H9 (cell line): ENCODE measurements around the gene CHSY1. TPM values are rescaled to one million over a fixed set of nuclear protein-coding genes. Genes with fewer than 3 reads are reported as not detected.

ENCODE experiments used
- DNase-seq: peaks from one replicate; pipeline ENCODE4 v3.0.0-alpha.2; 2017
- H2AFZ ChIP-seq: one replicate; pipeline ENCODE4 v1.6.1; 2013; ENCODE audit warnings: mild to moderate bottlenecking, low read length, control low read depth, moderate library complexity
- H2AK5ac ChIP-seq: 2 replicates; pipeline ENCODE4 v1.6.1; 2013; ENCODE audit warnings: low read length, control low read depth, mixed read lengths; ENCODE audit not compliant: insufficient read length
- H2BK120ac ChIP-seq: one replicate; pipeline ENCODE4 v1.6.1; 2013; ENCODE audit warnings: low read depth, mild to moderate bottlenecking, low read length, control low read depth, inconsistent platforms; ENCODE audit not compliant: poor library complexity, severe bottlenecking
- H2BK12ac ChIP-seq: 2 replicates; pipeline ENCODE4 v1.6.1; 2013; ENCODE audit warnings: low read length, control low read depth, mixed read lengths, low read depth; ENCODE audit not compliant: insufficient read length
- H2BK15ac ChIP-seq: 2 replicates; pipeline ENCODE4 v1.6.1; 2013; ENCODE audit warnings: low read depth, low read length, control low read depth
- H2BK20ac ChIP-seq: one replicate; pipeline ENCODE4 v1.6.1; 2013; ENCODE audit warnings: low read depth, mild to moderate bottlenecking, low read length, control low read depth, inconsistent platforms; ENCODE audit not compliant: poor library complexity, severe bottlenecking
- H2BK5ac ChIP-seq: 2 replicates; pipeline ENCODE4 v1.6.1; 2013; ENCODE audit warnings: low read length, control low read depth, mixed read lengths; ENCODE audit not compliant: insufficient read length
- H3K14ac ChIP-seq: 2 replicates; pipeline ENCODE4 v1.6.1; 2013; ENCODE audit warnings: low read length, control low read depth; ENCODE audit not compliant: insufficient read depth
- H3K18ac ChIP-seq: 2 replicates; pipeline ENCODE4 v1.6.1; 2013; ENCODE audit warnings: low read depth, mild to moderate bottlenecking, mixed read lengths, low read length, control low read depth; ENCODE audit not compliant: insufficient read length
- H3K23ac ChIP-seq: 2 replicates; pipeline ENCODE4 v1.6.1; 2013; ENCODE audit warnings: low read length, control low read depth, mixed read lengths, low read depth; ENCODE audit not compliant: insufficient read length
- H3K23me2 ChIP-seq: 2 replicates; pipeline ENCODE4 v1.6.1; 2013; ENCODE audit warnings: low read depth, mild to moderate bottlenecking, mixed read lengths, low read length, control low read depth; ENCODE audit not compliant: insufficient read length, poor library complexity, severe bottlenecking
- H3K27ac ChIP-seq: 2 replicates; pipeline ENCODE4 v1.5.1; 2013; ENCODE audit warnings: low read length, control low read depth, mixed read lengths, low read depth; ENCODE audit not compliant: insufficient read length
- H3K27me3 ChIP-seq: 2 replicates; pipeline ENCODE4 v1.6.1; 2013; ENCODE audit warnings: low read length, control low read depth, inconsistent platforms; ENCODE audit not compliant: insufficient read depth
- H3K4ac ChIP-seq: 2 replicates; pipeline ENCODE4 v1.6.1; 2013; ENCODE audit warnings: low read depth, mild to moderate bottlenecking, control low read depth, inconsistent platforms, low read length, moderate library complexity
- H3K4me1 ChIP-seq: 2 replicates; pipeline ENCODE4 v1.6.1; 2013; ENCODE audit warnings: low read length, control low read depth, inconsistent platforms; ENCODE audit not compliant: insufficient read depth
- H3K4me2 ChIP-seq: 2 replicates; pipeline ENCODE4 v1.6.1; 2013; ENCODE audit warnings: low read length, control low read depth, mixed read lengths; ENCODE audit not compliant: insufficient read length, insufficient read depth
- H3K56ac ChIP-seq: 2 replicates; pipeline ENCODE4 v1.6.1; 2013; ENCODE audit warnings: low read depth, mild to moderate bottlenecking, mixed read lengths, low read length, control low read depth; ENCODE audit not compliant: insufficient read length
- H3K79me1 ChIP-seq: 2 replicates; pipeline ENCODE4 v1.6.1; 2013; ENCODE audit warnings: low read depth, mild to moderate bottlenecking, moderate library complexity, low read length, control low read depth, inconsistent platforms; ENCODE audit not compliant: insufficient read depth, poor library complexity, severe bottlenecking
- H3K79me2 ChIP-seq: 2 replicates; pipeline ENCODE4 v1.6.1; 2013; ENCODE audit warnings: low read length, control low read depth, inconsistent platforms; ENCODE audit not compliant: insufficient read depth
- H3K9ac ChIP-seq: 2 replicates; pipeline ENCODE4 v1.6.1; 2013; ENCODE audit warnings: low read length, control low read depth, mixed read lengths; ENCODE audit not compliant: insufficient read length; ENCODE audit errors: extremely low read depth
- H3K9me3 ChIP-seq: one replicate; pipeline ENCODE4 v1.6.1; 2013; ENCODE audit warnings: low read depth, low read length, inconsistent platforms; ENCODE audit not compliant: control insufficient read depth
- H3T11ph ChIP-seq: one replicate; pipeline ENCODE4 v1.6.1; 2013; ENCODE audit warnings: mild to moderate bottlenecking, low read length, control low read depth, inconsistent platforms
- H4K20me1 ChIP-seq: one replicate; pipeline ENCODE4 v1.6.1; 2013; ENCODE audit not compliant: control insufficient read depth, insufficient read length, insufficient read depth
- H4K5ac ChIP-seq: 2 replicates; pipeline ENCODE4 v1.6.1; 2013; ENCODE audit warnings: low read depth, mild to moderate bottlenecking, mixed read lengths, low read length, control low read depth; ENCODE audit not compliant: insufficient read length
- H4K8ac ChIP-seq: replicated peaks from 2 replicates; pipeline ENCODE4 v1.6.1; 2013; ENCODE audit warnings: low read length, control low read depth, mixed read lengths, low read depth; ENCODE audit not compliant: insufficient read length
- H4K91ac ChIP-seq: 2 replicates; pipeline ENCODE4 v1.6.1; 2013; ENCODE audit warnings: low read depth, mild to moderate bottlenecking, moderate library complexity, mixed read lengths, low read length, control low read depth; ENCODE audit not compliant: insufficient read length
- H3K27ac Mint-ChIP-seq, 3 experiments: 2 replicates in 2 of 3; 3 replicates in 1 of 3; pipeline ENCODE4 v1.8.0; 2020 to 2021; ENCODE audit warnings: mixed read lengths in 3 of 3, mild to moderate bottlenecking in 1 of 3, moderate library complexity in 1 of 3
- H3K27me3 Mint-ChIP-seq: 2 replicates; pipeline ENCODE4 v1.8.0; 2021; ENCODE audit warnings: low read depth, mild to moderate bottlenecking, moderate library complexity, mixed read lengths
- H3K36me3 Mint-ChIP-seq, 3 experiments: 2 replicates in 2 of 3; 3 replicates in 1 of 3; pipeline ENCODE4 v1.8.0; 2020 to 2021; ENCODE audit warnings: low read depth in 3 of 3, mixed read lengths in 3 of 3; ENCODE audit not compliant: insufficient read depth in 1 of 3
- H3K4me1 Mint-ChIP-seq, 2 experiments: 2 replicates each; pipeline ENCODE4 v1.8.0; 2020; ENCODE audit warnings: mixed read lengths in 2 of 2
- H3K4me3 Mint-ChIP-seq, 2 experiments: 2 replicates in 1 of 2; 3 replicates in 1 of 2; pipeline ENCODE4 v1.8.0; 2020 to 2021; ENCODE audit warnings: mild to moderate bottlenecking in 2 of 2, mixed read lengths in 2 of 2, moderate library complexity in 1 of 2
- H3K9me3 Mint-ChIP-seq, 2 experiments: 2 replicates in 1 of 2; 3 replicates in 1 of 2; pipeline ENCODE4 v1.8.0; 2020; ENCODE audit warnings: mild to moderate bottlenecking in 2 of 2, mixed read lengths in 2 of 2, moderate library complexity in 1 of 2
- CTCF ChIP-seq: fragments of 200-600 bp; sonication (generic); conservative IDR thresholded peaks from 3 replicates; pipeline ENCODE4 v1.8.0; 2021; ENCODE audit warnings: antibody characterized with exemption, mild to moderate bottlenecking
- WGBS: extraction: QIAGEN DNeasy Blood & Tissue Kit; methylation state at CpG from one replicate; pipeline ENCODE4 v1.1.7; 2013; ENCODE audit warnings: missing lambda C conversion rate, low lambda C conversion rate, mixed read lengths; ENCODE audit not compliant: insufficient read length; ENCODE audit errors: extremely low coverage; 5-methylcytosine and 5-hydroxymethylcytosine counted together
- total RNA-seq: library from RNA; stranded (reverse); gene quantifications from 2 replicates; pipeline ENCODE4 v1.2.1, GENCODE V29; 2021

CHSY1 gene
- total RNA-seq, 1 experiment from 2014 or later = 68.3 TPM

- Histone ChIP-seq H2BK120ac (no peak overlapping the region), H3K27me3 (no peaks in the 10 kb centered on the region), H4K91ac (no peak overlapping the region), H2BK15ac (no peak overlapping the region), H2BK12ac (no peak overlapping the region), H3K23me2 (peaks cover 2% of the 10 kb centered on the region), H2BK5ac (no peak overlapping the region), H2BK20ac (no peak overlapping the region), H3K27ac (no peak overlapping the region), H3K4ac (no peak overlapping the region), H3K56ac (no peak overlapping the region), H4K5ac (no peak overlapping the region), H3K4me1 (peaks cover 13% of the 10 kb centered on the region), H3K79me2 (peaks cover 41% of the 10 kb centered on the region), H3K79me1 (peaks cover 10% of the 10 kb centered on the region), H3T11ph (no peak overlapping the region), H3K9ac (no peak overlapping the region), H4K8ac (no peak overlapping the region), H3K23ac (no peak overlapping the region), H2AFZ (no peak overlapping the region), H3K18ac (no peak overlapping the region), H3K4me2 (no peak overlapping the region), H4K20me1 (no peaks in the 10 kb centered on the region), H3K14ac (no peak overlapping the region), H2AK5ac (no peak overlapping the region), H3K9me3 (no peaks in the 10 kb centered on the region)
- H3K27ac Mint-ChIP-seq = 0 out of 7 replicates have a peak overlapping the region, but pooled peaks of 1 of the 3 experiments have one; percentile 18
- peaks cover 47 to 63% of the 10 kb centered on the region in 2 experiments for H3K4me1 Mint-ChIP-seq
- TF ChIP-seq CTCF = no peak
- no CpG with 5 or more reads among the region's 4 CpGs for WGBS
- H3K27me3 Mint-ChIP-seq = no peaks in the 10 kb centered on the region; the same call in 1 of the 2 replicates
- no peak overlapping the region for H3K4me3 Mint-ChIP-seq
- no peaks in the 10 kb centered on the region for H3K9me3 Mint-ChIP-seq
- H3K36me3 Mint-ChIP-seq = peaks cover 0 to 8% (median 7%) of the 10 kb centered on the region in 3 experiments; a peak in 5 of 7 replicates
- no peak for DNase-seq
Observed at GRCh38 chr15:101203029-101203573, 48.7 kb downstream of the CHSY1 start.
